HepG2 (cell line): ENCODE data around the gene MAB21L4. TPM values are rescaled to one million over a fixed set of nuclear protein-coding genes. Genes with fewer than 3 reads are reported as not detected.
A peak's percentile ranks its signal among the peaks of the same experiment; 100 is the strongest.

Experiments
- ARNT2 ChIP-seq: sonication (generic); formaldehyde crosslinking; IDR thresholded peaks from 2 replicates; pipeline ENCODE4 v1.8.0; 2022; ENCODE audit warnings: mild to moderate bottlenecking, low read depth, missing genetic modification reagents, moderate library complexity
- CCDC6 ChIP-seq: sonication (generic); formaldehyde crosslinking; IDR thresholded peaks from 2 replicates; pipeline ENCODE4 v1.8.1; 2022; ENCODE audit warnings: mild to moderate bottlenecking, missing genetic modification reagents, moderate library complexity
- ELF1 ChIP-seq: sonication (generic); formaldehyde crosslinking; IDR thresholded peaks from 2 replicates; pipeline ENCODE4 v1.4.0; 2020; ENCODE audit warnings: missing genetic modification reagents
- ESRRA ChIP-seq: sonication (generic); formaldehyde crosslinking; IDR thresholded peaks from 2 replicates; pipeline ENCODE4 v1.5.1; 2020; ENCODE audit warnings: mild to moderate bottlenecking, low read depth, missing genetic modification reagents
- ETV5 ChIP-seq: IDR thresholded peaks from 2 replicates; pipeline ENCODE4 v1.6.1; 2018; ENCODE audit warnings: missing biosample characterization, missing genetic modification reagents, inconsistent platforms, borderline replicate concordance
- GABPB1 ChIP-seq: IDR thresholded peaks from 2 replicates; pipeline ENCODE4 v1.6.1; 2016; ENCODE audit warnings: mild to moderate bottlenecking, missing genetic modification reagents, moderate library complexity, missing compliant biosample characterization
- HDAC1 ChIP-seq: sonication (generic); formaldehyde crosslinking; IDR thresholded peaks from 2 replicates; pipeline ENCODE4 v1.5.1; 2020; ENCODE audit warnings: mild to moderate bottlenecking, missing genetic modification reagents
- JARID2 ChIP-seq: sonication (generic); formaldehyde crosslinking; IDR thresholded peaks from 2 replicates; pipeline ENCODE4 v1.8.1; 2023; ENCODE audit warnings: missing genetic modification reagents, inconsistent platforms; ENCODE audit not compliant: insufficient replicate concordance
- KDM1A ChIP-seq: IDR thresholded peaks from 2 replicates; pipeline ENCODE4 v1.6.1; 2016; ENCODE audit warnings: missing compliant biosample characterization
- KLF15 ChIP-seq: sonication (generic); formaldehyde crosslinking; IDR thresholded peaks from 2 replicates; pipeline ENCODE4 v1.8.1; 2023; ENCODE audit warnings: borderline replicate concordance, mild to moderate bottlenecking, inconsistent platforms, missing genetic modification reagents, mixed read lengths
- MTA3 ChIP-seq: sonication (generic); formaldehyde crosslinking; IDR thresholded peaks from 2 replicates; pipeline ENCODE4 v1.4.0; 2020; ENCODE audit warnings: missing genetic modification reagents
- MTERF4 ChIP-seq: sonication (generic); formaldehyde crosslinking; IDR thresholded peaks from 2 replicates; pipeline ENCODE4 v1.8.0; 2023; ENCODE audit warnings: mild to moderate bottlenecking, missing genetic modification reagents
- MYC ChIP-seq: sonication (generic); formaldehyde crosslinking; IDR thresholded peaks from 2 replicates; pipeline ENCODE4 v1.9.0; 2021; ENCODE audit warnings: missing genetic modification reagents, borderline replicate concordance
- NBN ChIP-seq: fragments of 450-650 bp; conservative IDR thresholded peaks from 2 replicates; pipeline ENCODE4 v1.6.1; 2017
- NPAS2 ChIP-seq: sonication (generic); formaldehyde crosslinking; IDR thresholded peaks from 2 replicates; pipeline ENCODE4 v1.8.0; 2022; ENCODE audit warnings: mild to moderate bottlenecking, missing genetic modification reagents, borderline replicate concordance
- RARA ChIP-seq: IDR thresholded peaks from 2 replicates; pipeline ENCODE4 v1.6.1; 2016; ENCODE audit warnings: missing genetic modification reagents, missing compliant biosample characterization
- STAG1 ChIP-seq: sonication (generic); formaldehyde crosslinking; IDR thresholded peaks from 2 replicates; pipeline ENCODE4 v1.4.0; 2020; ENCODE audit warnings: missing genetic modification reagents
- ZMYM3 ChIP-seq: sonication (generic); formaldehyde crosslinking; IDR thresholded peaks from 2 replicates; pipeline ENCODE4 v1.5.1; 2020; ENCODE audit warnings: mild to moderate bottlenecking, missing genetic modification reagents
- ZNF160 ChIP-seq: sonication (generic); formaldehyde crosslinking; IDR thresholded peaks from 2 replicates; pipeline ENCODE4 v1.8.0; 2022; ENCODE audit warnings: mild to moderate bottlenecking, inconsistent platforms, missing genetic modification reagents
- ZNF232 ChIP-seq: sonication (generic); formaldehyde crosslinking; IDR thresholded peaks from 2 replicates; pipeline ENCODE4 v1.4.0; 2020; ENCODE audit warnings: missing genetic modification reagents, borderline replicate concordance
- ZNF317 ChIP-seq: sonication (generic); formaldehyde crosslinking; IDR thresholded peaks from 2 replicates; pipeline ENCODE4 v1.5.0; 2020; ENCODE audit warnings: mild to moderate bottlenecking, missing genetic modification reagents
- ZNF484 ChIP-seq: sonication (generic); formaldehyde crosslinking; IDR thresholded peaks from 2 replicates; pipeline ENCODE4 v1.5.1; 2020; ENCODE audit warnings: mild to moderate bottlenecking, low read depth, missing genetic modification reagents, borderline replicate concordance
- ZNF678 ChIP-seq: sonication (generic); formaldehyde crosslinking; IDR thresholded peaks from 2 replicates; pipeline ENCODE4 v1.4.0; 2020; ENCODE audit warnings: mild to moderate bottlenecking, missing genetic modification reagents
- ZNF768 ChIP-seq: sonication (generic); formaldehyde crosslinking; IDR thresholded peaks from 2 replicates; pipeline ENCODE4 v1.4.0; 2020; ENCODE audit warnings: missing genetic modification reagents
- polyA plus RNA-seq, 8 experiments: library from polyadenylated mRNA; depleted of rRNA in 3 of 8; stranded (reverse) in 7 of 8; unstranded in 1 of 8; fragments of >200 nt; fragmentation: Illumina TruSeq in 4 of 8; extraction: Trizol in 4 of 8; gene quantifications; 2 replicates each; pipeline versions ENCODE4 v1.2.1 to v1.2.3, GENCODE V29; 2011 to 2016; ENCODE audit warnings: low read depth in 4 of 8, missing spikeins in 1 of 8, mixed read lengths in 1 of 8; ENCODE audit not compliant: insufficient read depth in 1 of 8
- total RNA-seq, 5 experiments: library from RNA; depleted of rRNA; stranded (reverse); fragments of >200 nt; fragmentation: Illumina TruSeq; extraction: Trizol; gene quantifications; 2 replicates each; pipeline ENCODE4 v1.2.3, GENCODE V29; 2016; ENCODE audit warnings: low read depth in 1 of 5
- TF ChIP-seq, protein P1 (sequence below): sonication (generic); formaldehyde crosslinking; IDR thresholded peaks from 2 replicates; pipeline ENCODE4 v1.5.0; 2020; ENCODE audit warnings: mild to moderate bottlenecking, missing genetic modification reagents
- TF ChIP-seq, protein P2 (sequence below): sonication (generic); formaldehyde crosslinking; conservative IDR thresholded peaks from 2 replicates; pipeline ENCODE4 v1.8.1; 2023; ENCODE audit warnings: missing genetic modification reagents

Gene MAB21L4
- total and polyA plus RNA-seq, 2 of the 13 experiments (the other 11 are each of a cell fraction or from before 2014, with no cell fraction given): 3.0 to 14.0 TPM

DNA sequence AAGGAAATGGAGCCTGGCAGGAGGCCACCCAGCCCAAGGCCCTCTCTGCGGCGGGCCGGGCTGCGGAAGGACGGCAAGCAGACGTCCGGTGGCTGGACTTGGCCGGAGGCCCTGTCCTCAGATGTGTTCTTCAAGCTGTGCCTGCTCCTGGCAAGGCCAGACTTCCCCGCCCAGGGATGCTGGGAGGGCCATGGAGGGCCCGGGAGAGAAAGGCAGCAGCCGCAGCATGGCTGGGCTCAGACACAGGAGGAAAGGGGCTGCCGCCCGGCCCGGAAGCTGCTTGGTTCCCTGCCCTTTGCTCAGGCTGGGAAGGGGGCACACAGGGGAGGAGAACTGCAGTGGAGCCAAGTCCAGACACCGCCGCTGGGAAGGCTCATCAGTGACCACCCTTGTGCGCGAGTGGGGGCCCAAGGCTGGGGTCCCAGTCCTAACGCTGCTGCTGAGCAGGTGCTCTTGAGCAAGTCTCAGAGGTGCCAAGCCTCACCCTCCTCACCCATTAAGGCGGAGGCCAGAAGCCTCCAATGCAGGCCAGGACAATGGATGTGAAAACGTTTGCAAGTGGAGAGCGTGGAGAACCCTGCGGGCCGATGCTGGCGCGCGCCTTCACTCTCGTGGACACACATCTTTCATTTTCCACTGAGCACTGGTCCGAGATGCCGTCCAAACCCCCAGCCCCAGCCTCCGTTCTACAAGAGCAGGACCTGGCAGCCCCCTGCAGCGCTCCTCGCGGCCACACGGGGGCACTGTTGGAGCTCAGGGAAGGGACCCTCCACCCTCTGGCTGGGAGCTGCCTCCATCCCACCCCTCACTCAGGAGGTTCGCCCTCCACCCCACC lies 18.1 kb upstream of the MAB21L4 start (continued):
- no peak; the same call in 1 of the 2 replicates for TF ChIP-seq MTERF4
- TF ChIP-seq ZNF768 (CRISPR knock-in tag): no peak
- TF ChIP-seq HDAC1 (CRISPR knock-in tag): peak; percentile 26; the same call in 1 of the 2 replicates
- 0 out of 2 replicates have a peak, but pooled peaks have one; percentile 42 for TF ChIP-seq ZNF232 (CRISPR knock-in tag)
- no peak for TF ChIP-seq ESRRA
- TF ChIP-seq ZNF484 (CRISPR knock-in tag): no peak
- no peak for TF ChIP-seq ZNF678 (CRISPR knock-in tag)
- TF ChIP-seq NPAS2 (CRISPR knock-in tag): no peak
- TF ChIP-seq GABPB1 (CRISPR knock-in tag): peak; percentile 61; the same call in 1 of the 2 replicates
- TF ChIP-seq MTA3 (CRISPR knock-in tag): no peak
- 0 out of 2 replicates have a peak, but pooled peaks have one; percentile 29 for TF ChIP-seq CCDC6 (CRISPR knock-in tag)
- 0 out of 2 replicates have a peak, but pooled peaks have one; percentile 13 for TF ChIP-seq ELF1
- no peak for TF ChIP-seq KDM1A (CRISPR knock-in tag)
- TF ChIP-seq ARNT2 (CRISPR knock-in tag): 0 out of 2 replicates have a peak, but pooled peaks have one; percentile 51
- TF ChIP-seq ZNF160: 0 out of 2 replicates have a peak, but pooled peaks have one; percentile 18
- no peak for TF ChIP-seq JARID2 (CRISPR knock-in tag)
- TF ChIP-seq, protein P1, sequence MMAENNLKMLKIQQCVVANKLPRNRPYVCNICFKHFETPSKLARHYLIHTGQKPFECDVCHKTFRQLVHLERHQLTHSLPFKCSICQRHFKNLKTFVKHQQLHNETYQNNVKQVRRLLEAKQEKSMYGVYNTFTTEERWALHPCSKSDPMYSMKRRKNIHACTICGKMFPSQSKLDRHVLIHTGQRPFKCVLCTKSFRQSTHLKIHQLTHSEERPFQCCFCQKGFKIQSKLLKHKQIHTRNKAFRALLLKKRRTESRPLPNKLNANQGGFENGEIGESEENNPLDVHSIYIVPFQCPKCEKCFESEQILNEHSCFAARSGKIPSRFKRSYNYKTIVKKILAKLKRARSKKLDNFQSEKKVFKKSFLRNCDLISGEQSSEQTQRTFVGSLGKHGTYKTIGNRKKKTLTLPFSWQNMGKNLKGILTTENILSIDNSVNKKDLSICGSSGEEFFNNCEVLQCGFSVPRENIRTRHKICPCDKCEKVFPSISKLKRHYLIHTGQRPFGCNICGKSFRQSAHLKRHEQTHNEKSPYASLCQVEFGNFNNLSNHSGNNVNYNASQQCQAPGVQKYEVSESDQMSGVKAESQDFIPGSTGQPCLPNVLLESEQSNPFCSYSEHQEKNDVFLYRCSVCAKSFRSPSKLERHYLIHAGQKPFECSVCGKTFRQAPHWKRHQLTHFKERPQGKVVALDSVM (CRISPR knock-in tag): peak; percentile 99
- peak; percentile 42; the same call in 1 of the 2 replicates for TF ChIP-seq ZNF317
- no peak for TF ChIP-seq MYC (CRISPR knock-in tag)
- TF ChIP-seq STAG1: peak; percentile 82
- TF ChIP-seq ETV5: peak; percentile 29; the same call in 1 of the 2 replicates
- peak; percentile 47; the same call in 1 of the 2 replicates for TF ChIP-seq ZMYM3 (CRISPR knock-in tag)
- TF ChIP-seq, protein P2, sequence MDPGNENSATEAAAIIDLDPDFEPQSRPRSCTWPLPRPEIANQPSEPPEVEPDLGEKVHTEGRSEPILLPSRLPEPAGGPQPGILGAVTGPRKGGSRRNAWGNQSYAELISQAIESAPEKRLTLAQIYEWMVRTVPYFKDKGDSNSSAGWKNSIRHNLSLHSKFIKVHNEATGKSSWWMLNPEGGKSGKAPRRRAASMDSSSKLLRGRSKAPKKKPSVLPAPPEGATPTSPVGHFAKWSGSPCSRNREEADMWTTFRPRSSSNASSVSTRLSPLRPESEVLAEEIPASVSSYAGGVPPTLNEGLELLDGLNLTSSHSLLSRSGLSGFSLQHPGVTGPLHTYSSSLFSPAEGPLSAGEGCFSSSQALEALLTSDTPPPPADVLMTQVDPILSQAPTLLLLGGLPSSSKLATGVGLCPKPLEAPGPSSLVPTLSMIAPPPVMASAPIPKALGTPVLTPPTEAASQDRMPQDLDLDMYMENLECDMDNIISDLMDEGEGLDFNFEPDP (CRISPR knock-in tag): 0 out of 2 replicates have a peak, but pooled peaks have one; percentile 88
- 0 out of 2 replicates have a peak, but pooled peaks have one; percentile 8 for TF ChIP-seq RARA (CRISPR knock-in tag)
- TF ChIP-seq NBN: no peak
- TF ChIP-seq KLF15 (CRISPR knock-in tag): no peak
